GM12878 (cell line): Measurements from ENCODE around the gene SPC24.

Experiments used
- CTCF ChIP-seq, 3 experiments: IDR thresholded peaks in 2 of 3; conservative IDR thresholded peaks in 1 of 3; 2 replicates each; pipeline ENCODE4 v1.5.1; 2011; ENCODE audit warnings: low read depth in 3 of 3, low read length in 3 of 3, mild to moderate bottlenecking in 3 of 3, control low read depth in 2 of 3, moderate library complexity in 2 of 3, inconsistent platforms in 1 of 3, mixed read lengths in 1 of 3; ENCODE audit not compliant: control insufficient read depth in 2 of 3, insufficient read depth in 1 of 3; ENCODE audit errors: extremely low read depth in 1 of 3
- EP300 ChIP-seq, 2 experiments: fragments of 150-350 bp in 1 of 2; IDR thresholded peaks; 2 replicates each; pipeline ENCODE4 v1.6.1; 2011 to 2012; ENCODE audit warnings: low read depth in 2 of 2, low read length in 2 of 2, borderline replicate concordance in 1 of 2, improper control_type of control experiment in 1 of 2, inconsistent platforms in 1 of 2; ENCODE audit not compliant: control insufficient read depth in 1 of 2
- JUNB ChIP-seq: IDR thresholded peaks from 2 replicates; pipeline ENCODE4 v1.6.1; 2016; ENCODE audit warnings: antibody characterized with exemption, mild to moderate bottlenecking
- MLLT1 ChIP-seq: fragments of 450-650 bp; IDR thresholded peaks from 2 replicates; pipeline ENCODE4 v1.6.1; 2016; ENCODE audit warnings: mild to moderate bottlenecking
- PBX3 ChIP-seq: IDR thresholded peaks from 2 replicates; pipeline ENCODE4 v1.6.1; 2011; ENCODE audit warnings: mild to moderate bottlenecking, low read depth, low read length, moderate library complexity; ENCODE audit not compliant: insufficient replicate concordance
- PKNOX1 ChIP-seq: fragments of 450-650 bp; IDR thresholded peaks from 2 replicates; pipeline ENCODE4 v1.6.1; 2016; ENCODE audit warnings: mild to moderate bottlenecking
- POLR2AphosphoS5 ChIP-seq: IDR thresholded peaks from 2 replicates; pipeline ENCODE4 v1.6.1; 2011; ENCODE audit warnings: mild to moderate bottlenecking, low read length, inconsistent platforms
- SMARCA5 ChIP-seq: fragments of 450-650 bp; IDR thresholded peaks from 2 replicates; pipeline ENCODE4 v1.6.1; 2017; ENCODE audit warnings: mild to moderate bottlenecking
- SP1 ChIP-seq: IDR thresholded peaks from one replicate; pipeline ENCODE4 v1.6.1; 2011; ENCODE audit warnings: low read depth, low read length
- YY1 ChIP-seq: IDR thresholded peaks from 2 replicates; pipeline ENCODE4 v1.6.1; 2011; ENCODE audit warnings: low read depth, mild to moderate bottlenecking, low read length

GRCh38 chr19:11123114-11123513 is 32.5 kb downstream of the SPC24 start:
- no peak for TF ChIP-seq PBX3
- no peak for TF ChIP-seq CTCF (IDR thresholded peaks at IDR 0.05 in 2 of 3, conservative IDR thresholded peaks at IDR 0.05 in 1 of 3; ENCODE audit: control insufficient read depth in 2 of 3, extremely low read depth in 1 of 3, insufficient read depth in 1 of 3, low read depth in 3 of 3, low read length in 3 of 3)
- no peak for TF ChIP-seq POLR2AphosphoS5
- no peak for TF ChIP-seq SP1
- no peak for TF ChIP-seq JUNB
- TF ChIP-seq PKNOX1, result no peak
- no peak for TF ChIP-seq YY1
- TF ChIP-seq EP300 (IDR thresholded peaks at IDR 0.05; ENCODE audit: borderline replicate concordance in 1 of 2, control insufficient read depth in 1 of 2, low read depth in 2 of 2, low read length in 2 of 2), result no peak
- TF ChIP-seq SMARCA5, result no peak
- no peak for TF ChIP-seq MLLT1
